OCI-LY3 (cell line): ENCODE data around the gene HEXIM1.

ENCODE experiments used
- EZH2phosphoT487 ChIP-seq: fragments of 200-600 bp; shearing (Covaris generic); IDR thresholded peaks from 2 replicates; pipeline ENCODE4 v1.6.1; 2018; ENCODE audit warnings: antibody characterized with exemption, mixed run types, low read depth
- TF ChIP-seq, protein P1 (sequence below): fragments of 200-600, 300-600 bp; sonication (generic); IDR thresholded peaks from 2 replicates; pipeline ENCODE4 v1.5.1; 2014; ENCODE audit warnings: antibody characterized with exemption, low read length, low read depth

DNA sequence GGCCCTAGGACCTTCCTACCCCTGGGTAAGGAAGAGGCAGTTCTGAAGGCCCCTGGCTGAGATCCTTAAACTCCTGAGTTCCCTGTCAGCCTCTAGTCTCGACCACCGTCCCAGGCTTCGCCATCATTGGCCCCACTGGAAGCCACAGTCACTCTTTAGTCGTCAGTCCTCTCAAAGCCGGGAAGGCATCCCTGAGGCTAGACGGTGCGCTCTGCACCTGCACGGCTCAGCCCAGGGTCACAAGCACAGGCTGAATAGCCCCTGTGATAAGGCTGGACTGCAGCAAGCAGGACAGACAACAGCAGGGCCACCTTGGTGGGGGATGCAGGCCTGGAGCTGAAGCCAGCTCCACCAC is 3.3 kb upstream of the HEXIM1 start:
- TF ChIP-seq, protein P1, sequence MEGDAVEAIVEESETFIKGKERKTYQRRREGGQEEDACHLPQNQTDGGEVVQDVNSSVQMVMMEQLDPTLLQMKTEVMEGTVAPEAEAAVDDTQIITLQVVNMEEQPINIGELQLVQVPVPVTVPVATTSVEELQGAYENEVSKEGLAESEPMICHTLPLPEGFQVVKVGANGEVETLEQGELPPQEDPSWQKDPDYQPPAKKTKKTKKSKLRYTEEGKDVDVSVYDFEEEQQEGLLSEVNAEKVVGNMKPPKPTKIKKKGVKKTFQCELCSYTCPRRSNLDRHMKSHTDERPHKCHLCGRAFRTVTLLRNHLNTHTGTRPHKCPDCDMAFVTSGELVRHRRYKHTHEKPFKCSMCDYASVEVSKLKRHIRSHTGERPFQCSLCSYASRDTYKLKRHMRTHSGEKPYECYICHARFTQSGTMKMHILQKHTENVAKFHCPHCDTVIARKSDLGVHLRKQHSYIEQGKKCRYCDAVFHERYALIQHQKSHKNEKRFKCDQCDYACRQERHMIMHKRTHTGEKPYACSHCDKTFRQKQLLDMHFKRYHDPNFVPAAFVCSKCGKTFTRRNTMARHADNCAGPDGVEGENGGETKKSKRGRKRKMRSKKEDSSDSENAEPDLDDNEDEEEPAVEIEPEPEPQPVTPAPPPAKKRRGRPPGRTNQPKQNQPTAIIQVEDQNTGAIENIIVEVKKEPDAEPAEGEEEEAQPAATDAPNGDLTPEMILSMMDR: no peak
- no peak for TF ChIP-seq EZH2phosphoT487
